CD1c-positive myeloid dendritic cell (primary cell): ENCODE measurements around the gene BNC2.
"Not testable (repeated sequence)": the region's sequence is repeated elsewhere in the genome, so short reads cannot be mapped to it uniquely, and the experiment has no call there.

ENCODE experiments used
- DNase-seq: peaks from one replicate; pipeline ENCODE4 v3.0.0-alpha.2; 2016; ENCODE audit errors: extremely low spot score

Gene BNC2

DNA sequence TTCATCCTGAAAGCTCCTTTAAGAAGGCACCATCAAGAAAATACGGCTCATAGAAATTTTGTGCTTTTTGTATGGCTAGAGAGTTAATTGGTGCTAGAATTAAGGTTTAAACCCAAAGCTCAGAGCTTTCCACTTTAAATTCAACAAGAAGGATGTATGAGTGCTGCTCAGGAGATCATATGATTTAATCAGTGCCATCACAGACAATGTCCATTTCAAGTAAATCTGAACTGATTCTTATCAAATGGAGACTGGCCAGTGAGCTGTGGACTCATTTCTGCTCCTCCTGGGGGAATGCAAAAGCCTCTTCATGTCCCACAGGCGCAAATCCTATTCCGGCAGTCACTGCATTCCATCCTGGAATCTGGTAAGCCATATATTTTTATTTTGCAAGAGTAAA lies 327.2 kb downstream of the BNC2 start:
- no peak for DNase-seq

GRCh38 chr9:16542290-16542689 lies 328.2 kb downstream of the BNC2 start:
- no peak for DNase-seq

DNA sequence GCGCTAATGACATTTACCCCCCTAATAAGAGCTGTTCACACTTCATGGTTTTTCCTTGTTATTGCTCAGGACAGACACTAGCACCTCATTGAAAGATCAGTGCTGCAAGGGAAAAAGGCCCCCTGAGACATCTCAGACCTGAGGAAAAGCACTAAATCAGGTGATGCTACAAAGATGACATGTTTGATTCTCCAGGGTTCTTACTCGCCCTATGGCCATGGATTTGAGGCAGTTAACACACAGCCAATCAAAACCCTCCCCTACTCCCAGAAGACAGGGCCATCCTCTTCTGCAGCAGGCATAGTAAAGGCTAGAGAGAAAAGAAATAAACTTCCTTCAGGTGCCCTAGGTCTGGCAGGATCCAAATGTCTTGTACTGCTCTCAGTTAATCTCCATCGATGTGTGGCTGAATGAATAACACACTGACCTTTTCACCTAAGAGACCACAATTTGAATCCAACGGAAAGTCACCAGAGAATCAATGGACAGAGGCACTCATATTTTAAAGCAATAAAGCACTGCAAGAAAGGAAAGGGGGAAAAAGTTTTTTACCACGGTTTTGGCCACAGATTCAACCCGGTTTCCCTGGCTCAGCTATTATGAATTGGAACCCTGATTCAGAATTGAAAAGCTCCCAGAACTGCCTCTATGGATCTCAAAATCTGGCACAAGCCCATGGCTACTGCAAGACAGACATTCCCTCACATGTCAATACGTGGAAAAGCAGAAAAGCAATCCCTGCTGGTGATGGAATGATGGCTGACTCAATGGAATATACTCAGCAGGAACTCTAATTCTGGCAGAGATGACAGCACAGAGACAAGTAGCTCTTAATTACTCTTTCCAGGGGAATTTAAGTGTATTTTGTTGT lies 329.5 kb downstream of the BNC2 start:
- DNase-seq: no peak

- not testable (repeated sequence) for DNase-seq
These were observed 330.8 kb downstream of the BNC2 start for GRCh38 chr9:16539626-16540025.

- DNase-seq: no peak
These were observed 334.9 kb downstream of the BNC2 start for GRCh38 chr9:16535555-16535954.

- no peak for DNase-seq
These were observed 337.6 kb downstream of the BNC2 start for GRCh38 chr9:16532681-16533450.

- no peak for DNase-seq
These were observed 338.2 kb downstream of the BNC2 start for GRCh38 chr9:16532272-16532671.

DNA sequence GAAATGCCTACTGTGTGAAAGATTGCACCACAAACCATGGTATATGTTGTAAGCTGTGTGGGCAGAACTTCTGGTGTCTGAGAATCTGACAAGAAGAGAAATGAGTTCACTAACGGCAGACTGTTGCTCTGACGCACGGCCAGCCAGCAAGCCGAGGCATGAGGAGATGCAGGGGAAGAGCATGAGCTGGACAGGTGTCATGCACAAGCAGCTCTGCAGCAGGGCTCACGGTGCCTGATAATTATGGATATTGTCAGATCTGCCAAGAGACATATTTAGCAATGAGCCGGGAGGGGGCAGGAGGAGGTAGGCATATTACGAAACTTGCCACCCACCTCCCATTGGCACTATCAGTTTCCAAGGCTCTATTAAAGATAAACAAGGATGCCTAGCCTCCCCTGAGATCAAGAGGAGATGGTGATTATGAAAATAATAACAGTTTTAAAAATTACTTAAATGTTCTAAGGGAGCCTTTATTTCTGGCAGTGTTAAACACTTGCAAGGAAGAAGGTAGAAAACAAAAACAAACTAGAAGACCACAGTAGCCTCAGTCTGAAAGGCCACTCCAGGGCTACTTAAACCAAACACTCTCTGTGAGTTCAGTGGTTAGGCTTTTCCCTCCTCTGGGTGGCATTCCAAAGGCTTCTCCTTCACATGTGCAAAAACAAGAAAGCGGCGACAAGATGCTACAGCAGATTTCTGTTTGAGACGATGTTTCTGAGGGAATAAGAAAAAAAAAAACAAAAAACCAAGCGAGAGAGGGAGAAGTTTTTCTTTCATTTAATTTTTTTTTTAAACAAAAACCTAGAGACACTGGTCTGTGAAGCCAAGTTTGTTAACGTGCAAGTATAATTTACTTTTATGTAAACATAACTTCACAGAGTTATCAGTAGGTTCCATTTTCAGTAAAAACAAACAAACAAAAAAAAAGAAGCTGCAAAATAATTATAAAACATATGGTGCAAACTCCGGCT lies 339.5 kb downstream of the BNC2 start:
- DNase-seq: no peak

- DNase-seq: no peak
These were observed 342.9 kb downstream of the BNC2 start for GRCh38 chr9:16527573-16527972.

DNA sequence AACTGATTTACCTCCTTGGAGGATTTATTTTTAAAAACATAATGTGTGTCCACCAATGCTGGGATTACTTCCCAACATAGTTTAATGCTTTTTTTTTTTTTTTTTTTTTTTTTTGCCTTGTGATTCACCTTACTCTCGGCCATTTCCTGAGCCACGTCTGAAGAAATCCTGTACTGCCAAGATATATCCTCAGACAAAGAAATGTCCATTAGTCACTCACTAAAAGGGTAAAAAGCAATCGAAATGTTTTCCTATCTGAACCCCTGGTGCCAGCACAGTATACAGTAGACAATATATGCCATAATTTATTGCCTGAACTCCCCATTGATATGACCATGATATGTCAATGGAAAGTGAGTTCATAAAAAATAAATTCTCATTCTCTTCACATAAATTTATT lies 344.1 kb downstream of the BNC2 start:
- DNase-seq: no peak

DNA sequence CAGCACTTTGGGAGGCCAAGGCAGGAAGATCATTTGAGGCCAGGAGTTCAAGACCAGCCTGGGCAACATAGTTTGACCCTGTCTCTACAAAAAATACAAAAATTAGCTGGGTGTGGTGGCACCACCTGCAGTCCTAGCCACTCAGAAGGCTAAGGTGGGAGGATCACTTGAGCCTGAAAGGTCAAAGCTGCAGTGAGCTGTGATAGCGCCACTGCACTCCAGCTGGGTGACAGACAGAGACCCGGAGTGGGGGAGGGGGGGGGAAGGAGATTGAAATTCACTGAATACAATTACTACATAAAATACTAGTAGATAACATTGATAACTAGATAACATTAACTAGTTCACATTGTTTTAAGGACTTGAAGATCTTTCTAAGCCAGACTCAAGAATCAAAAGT lies 345.6 kb downstream of the BNC2 start:
- no peak for DNase-seq

DNA sequence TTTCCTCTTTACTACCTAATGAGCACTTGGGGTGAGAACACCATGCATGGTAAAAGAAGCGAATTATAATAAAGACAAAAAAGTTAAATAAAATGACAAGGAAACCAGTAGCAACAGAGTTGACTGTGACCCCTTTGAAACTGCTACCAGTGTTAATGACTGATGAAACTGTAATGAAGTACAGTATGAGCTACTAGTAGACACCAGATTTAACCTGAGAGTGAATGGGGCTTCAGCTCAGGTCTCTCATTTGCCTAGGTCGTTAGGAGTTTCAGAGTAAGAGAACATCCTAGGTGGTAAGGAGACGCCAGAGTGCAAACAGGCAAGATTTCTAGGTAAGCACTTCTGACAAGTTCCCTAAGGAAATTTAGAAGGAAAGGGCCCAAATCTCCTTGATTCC lies 346.4 kb downstream of the BNC2 start:
- DNase-seq: no peak

- peak; percentile 26 for DNase-seq
These were observed 348.5 kb downstream of the BNC2 start for GRCh38 chr9:16521868-16522411.

DNA sequence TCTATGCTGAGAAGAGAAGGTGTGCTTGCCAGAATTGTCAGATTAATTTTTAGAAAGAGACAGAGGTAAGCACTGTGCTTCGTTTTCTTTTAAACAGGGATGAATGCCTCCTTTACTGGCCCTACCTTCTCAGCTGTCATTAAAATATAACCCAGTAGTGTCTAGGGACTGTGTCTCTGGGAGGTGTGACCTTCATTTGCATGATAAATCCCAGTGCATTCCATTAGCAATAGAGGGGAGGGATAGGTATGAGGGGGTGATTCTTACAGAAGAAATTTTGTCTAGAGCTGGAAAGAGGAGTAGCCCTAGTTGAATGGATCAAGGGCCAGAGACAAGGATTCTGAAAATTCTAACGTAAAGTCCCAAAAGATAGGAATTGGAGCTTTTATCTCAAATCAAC lies 351.5 kb downstream of the BNC2 start:
- no peak for DNase-seq

- no peak for DNase-seq
These were observed 353.6 kb downstream of the BNC2 start for GRCh38 chr9:16516891-16517290.

GRCh38 chr9:16515879-16516301 lies 354.6 kb downstream of the BNC2 start:
- no peak for DNase-seq

GRCh38 chr9:16515207-16515606 lies 355.3 kb downstream of the BNC2 start:
- DNase-seq: no peak

GRCh38 chr9:16514131-16514530 lies 356.3 kb downstream of the BNC2 start:
- no peak for DNase-seq

DNA sequence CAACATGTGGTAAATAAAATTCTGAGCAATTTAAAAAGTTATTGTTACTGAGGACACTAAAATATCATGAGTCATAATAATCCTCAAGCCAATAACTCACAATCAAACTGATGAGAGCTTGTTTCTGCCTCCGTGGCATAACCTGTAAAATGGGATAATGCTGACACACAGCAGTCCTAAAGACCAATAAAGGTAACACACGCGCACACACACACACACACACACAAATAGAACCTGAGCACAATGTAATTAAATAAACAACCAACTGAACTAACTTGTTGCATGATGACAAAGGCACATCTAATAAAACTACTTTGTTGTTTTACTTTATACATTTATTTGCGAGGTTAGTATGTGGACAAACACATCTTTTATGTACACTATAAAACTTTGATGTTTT lies 358.2 kb downstream of the BNC2 start:
- no peak for DNase-seq

DNA sequence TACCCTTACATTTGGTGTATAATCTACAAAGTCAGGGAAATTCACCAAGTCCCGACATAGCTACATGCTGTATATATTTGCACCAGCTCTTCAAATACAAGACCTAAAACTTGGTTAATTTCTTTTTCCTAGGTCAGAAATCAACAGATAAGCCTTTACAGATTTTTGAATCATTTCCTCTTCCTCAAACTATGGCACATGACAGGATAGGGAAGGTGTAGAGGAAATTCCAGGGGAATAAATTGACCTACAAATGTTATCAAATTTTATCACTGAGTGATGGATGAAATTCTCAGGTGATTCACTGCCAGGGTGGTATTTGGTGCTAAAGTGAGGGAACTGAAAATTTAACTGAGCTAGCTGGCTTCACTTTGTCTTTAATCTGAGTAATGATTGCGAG lies 360.0 kb downstream of the BNC2 start:
- DNase-seq: no peak

GRCh38 chr9:16509997-16510396 lies 360.5 kb downstream of the BNC2 start:
- DNase-seq: no peak

DNA sequence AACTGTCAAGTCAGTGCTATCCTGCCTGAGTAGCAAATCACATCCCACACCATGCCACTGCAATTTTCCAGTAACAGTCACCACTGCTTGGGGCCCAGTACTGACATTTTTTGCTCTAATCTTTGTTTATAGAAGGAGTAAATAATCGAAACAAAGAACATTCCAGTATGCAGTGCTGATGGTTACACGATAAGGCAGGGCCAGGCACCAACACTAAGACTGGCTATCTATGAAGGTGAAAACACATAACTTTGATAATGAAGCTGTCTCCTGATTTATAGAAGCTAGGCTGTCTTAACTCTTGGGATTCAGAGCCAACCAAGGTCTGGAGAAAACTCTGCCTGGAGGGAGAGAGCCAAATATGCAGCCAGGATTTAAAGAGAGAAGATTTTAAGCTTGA lies 365.3 kb downstream of the BNC2 start:
- DNase-seq: no peak
